HG03097 (cell line): ENCODE measurements around the gene CNTN4.

Source experiments
- ATAC-seq: cut with Tn5 transposase; IDR thresholded peaks from one replicate; pipeline ENCODE4 v1.9.1; 2021; ENCODE audit not compliant: unreplicated experiment, low FRiP score

The CNTN4 gene

GRCh38 chr3:2148561-2149340 lies 50.1 kb downstream of the CNTN4 start:
- no peak for ATAC-seq

- ATAC-seq, result no peak
Measured at GRCh38 chr3:2153053-2153452, 54.4 kb downstream of the CNTN4 start.

GRCh38 chr3:2153547-2153946 lies 54.9 kb downstream of the CNTN4 start:
- no peak for ATAC-seq

- no peak for ATAC-seq
Measured at GRCh38 chr3:2154621-2155020, 56.0 kb downstream of the CNTN4 start.

- ATAC-seq, result no peak
Measured at GRCh38 chr3:2156244-2156847, 57.7 kb downstream of the CNTN4 start.

- no peak for ATAC-seq
Measured at GRCh38 chr3:2158828-2159227, 60.2 kb downstream of the CNTN4 start.

GRCh38 chr3:2166552-2166951 lies 67.9 kb downstream of the CNTN4 start:
- no peak for ATAC-seq

GRCh38 chr3:2172561-2173171 lies 74.0 kb downstream of the CNTN4 start:
- ATAC-seq, result no peak

GRCh38 chr3:2180634-2181033 lies 82.0 kb downstream of the CNTN4 start:
- no peak for ATAC-seq

- ATAC-seq, result no peak
Measured at GRCh38 chr3:2198776-2199279, 100.2 kb downstream of the CNTN4 start.

- no peak for ATAC-seq
Measured at GRCh38 chr3:2204054-2204453, 105.4 kb downstream of the CNTN4 start.

GRCh38 chr3:2205692-2206091 lies 107.0 kb downstream of the CNTN4 start:
- no peak for ATAC-seq

- ATAC-seq, result no peak
Measured at GRCh38 chr3:2206536-2206935, 107.9 kb downstream of the CNTN4 start.

- no peak for ATAC-seq
Measured at GRCh38 chr3:2211568-2211967, 112.9 kb downstream of the CNTN4 start.

- no peak for ATAC-seq
Measured at GRCh38 chr3:2212206-2212605, 113.5 kb downstream of the CNTN4 start.

GRCh38 chr3:2218375-2218774 lies 119.7 kb downstream of the CNTN4 start:
- no peak for ATAC-seq

GRCh38 chr3:2218816-2219215 lies 120.2 kb downstream of the CNTN4 start:
- ATAC-seq, result no peak

- no peak for ATAC-seq
Measured at GRCh38 chr3:2236203-2236602, 137.5 kb downstream of the CNTN4 start.

- no peak for ATAC-seq
Measured at GRCh38 chr3:2244137-2244536, 145.5 kb downstream of the CNTN4 start.

- no peak for ATAC-seq
Measured at GRCh38 chr3:2246873-2247648, 148.4 kb downstream of the CNTN4 start.

GRCh38 chr3:2247831-2248230 lies 149.2 kb downstream of the CNTN4 start:
- ATAC-seq, result no peak
